ENCODE results near the gene NCR2.

DNA sequence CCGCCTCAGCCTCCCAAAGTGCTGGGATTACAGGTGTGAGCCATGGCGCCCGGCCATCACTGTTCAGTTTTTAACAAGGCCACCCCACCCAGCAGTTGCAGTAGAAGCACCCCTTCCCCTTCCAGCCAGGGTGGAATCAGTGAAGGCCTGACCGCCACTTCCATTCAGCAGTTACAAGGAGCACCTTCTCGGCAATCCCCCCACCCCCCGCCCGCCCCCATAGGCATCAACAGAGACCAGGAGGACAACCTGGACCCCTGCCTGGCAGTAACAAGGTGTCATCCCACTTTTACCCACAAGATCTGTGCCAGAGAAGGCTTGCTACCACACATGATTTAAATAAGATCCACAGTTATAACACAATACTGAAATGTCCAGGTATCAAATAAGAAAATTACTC, 23.1 kb downstream of the NCR2 start:
- TF ChIP-seq, protein P1, sequence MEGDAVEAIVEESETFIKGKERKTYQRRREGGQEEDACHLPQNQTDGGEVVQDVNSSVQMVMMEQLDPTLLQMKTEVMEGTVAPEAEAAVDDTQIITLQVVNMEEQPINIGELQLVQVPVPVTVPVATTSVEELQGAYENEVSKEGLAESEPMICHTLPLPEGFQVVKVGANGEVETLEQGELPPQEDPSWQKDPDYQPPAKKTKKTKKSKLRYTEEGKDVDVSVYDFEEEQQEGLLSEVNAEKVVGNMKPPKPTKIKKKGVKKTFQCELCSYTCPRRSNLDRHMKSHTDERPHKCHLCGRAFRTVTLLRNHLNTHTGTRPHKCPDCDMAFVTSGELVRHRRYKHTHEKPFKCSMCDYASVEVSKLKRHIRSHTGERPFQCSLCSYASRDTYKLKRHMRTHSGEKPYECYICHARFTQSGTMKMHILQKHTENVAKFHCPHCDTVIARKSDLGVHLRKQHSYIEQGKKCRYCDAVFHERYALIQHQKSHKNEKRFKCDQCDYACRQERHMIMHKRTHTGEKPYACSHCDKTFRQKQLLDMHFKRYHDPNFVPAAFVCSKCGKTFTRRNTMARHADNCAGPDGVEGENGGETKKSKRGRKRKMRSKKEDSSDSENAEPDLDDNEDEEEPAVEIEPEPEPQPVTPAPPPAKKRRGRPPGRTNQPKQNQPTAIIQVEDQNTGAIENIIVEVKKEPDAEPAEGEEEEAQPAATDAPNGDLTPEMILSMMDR (IDR thresholded peaks at IDR 0.05) = no peak
- TF ChIP-seq SMC3 (IDR thresholded peaks at IDR 0.05; ENCODE audit: low read depth, low read length) (no peak), POLR2AphosphoS5 (IDR thresholded peaks at IDR 0.05; ENCODE audit: low read depth, low read length) (no peak), FOXJ3 (CRISPR knock-in tag; IDR thresholded peaks at IDR 0.05) (no peak), GABPA (IDR thresholded peaks at IDR 0.05; ENCODE audit: low read depth) (no peak), TAF1 (IDR thresholded peaks at IDR 0.05; ENCODE audit: borderline replicate concordance, low read depth, low read length) (no peak), TCF12 (IDR thresholded peaks at IDR 0.05) (no peak), FOXM1 (IDR thresholded peaks at IDR 0.05; ENCODE audit: low read depth) (no peak), RFX5 (IDR thresholded peaks at IDR 0.05; ENCODE audit: low read length) (no peak), CHD2 (IDR thresholded peaks at IDR 0.05; ENCODE audit: low read length, partially characterized antibody) (no peak)
- TF ChIP-seq, protein P2, sequence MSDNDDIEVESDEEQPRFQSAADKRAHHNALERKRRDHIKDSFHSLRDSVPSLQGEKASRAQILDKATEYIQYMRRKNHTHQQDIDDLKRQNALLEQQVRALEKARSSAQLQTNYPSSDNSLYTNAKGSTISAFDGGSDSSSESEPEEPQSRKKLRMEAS (IDR thresholded peaks at IDR 0.05; ENCODE audit: low read depth) = no peak
- TF ChIP-seq, protein P3, sequence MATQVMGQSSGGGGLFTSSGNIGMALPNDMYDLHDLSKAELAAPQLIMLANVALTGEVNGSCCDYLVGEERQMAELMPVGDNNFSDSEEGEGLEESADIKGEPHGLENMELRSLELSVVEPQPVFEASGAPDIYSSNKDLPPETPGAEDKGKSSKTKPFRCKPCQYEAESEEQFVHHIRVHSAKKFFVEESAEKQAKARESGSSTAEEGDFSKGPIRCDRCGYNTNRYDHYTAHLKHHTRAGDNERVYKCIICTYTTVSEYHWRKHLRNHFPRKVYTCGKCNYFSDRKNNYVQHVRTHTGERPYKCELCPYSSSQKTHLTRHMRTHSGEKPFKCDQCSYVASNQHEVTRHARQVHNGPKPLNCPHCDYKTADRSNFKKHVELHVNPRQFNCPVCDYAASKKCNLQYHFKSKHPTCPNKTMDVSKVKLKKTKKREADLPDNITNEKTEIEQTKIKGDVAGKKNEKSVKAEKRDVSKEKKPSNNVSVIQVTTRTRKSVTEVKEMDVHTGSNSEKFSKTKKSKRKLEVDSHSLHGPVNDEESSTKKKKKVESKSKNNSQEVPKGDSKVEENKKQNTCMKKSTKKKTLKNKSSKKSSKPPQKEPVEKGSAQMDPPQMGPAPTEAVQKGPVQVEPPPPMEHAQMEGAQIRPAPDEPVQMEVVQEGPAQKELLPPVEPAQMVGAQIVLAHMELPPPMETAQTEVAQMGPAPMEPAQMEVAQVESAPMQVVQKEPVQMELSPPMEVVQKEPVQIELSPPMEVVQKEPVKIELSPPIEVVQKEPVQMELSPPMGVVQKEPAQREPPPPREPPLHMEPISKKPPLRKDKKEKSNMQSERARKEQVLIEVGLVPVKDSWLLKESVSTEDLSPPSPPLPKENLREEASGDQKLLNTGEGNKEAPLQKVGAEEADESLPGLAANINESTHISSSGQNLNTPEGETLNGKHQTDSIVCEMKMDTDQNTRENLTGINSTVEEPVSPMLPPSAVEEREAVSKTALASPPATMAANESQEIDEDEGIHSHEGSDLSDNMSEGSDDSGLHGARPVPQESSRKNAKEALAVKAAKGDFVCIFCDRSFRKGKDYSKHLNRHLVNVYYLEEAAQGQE (IDR thresholded peaks at IDR 0.05; ENCODE audit: low read depth, low read length) = no peak

All from SK-N-SH (cell line).